Choroid plexus epithelial cell (primary cell): ENCODE data around the gene MYEF2.

Experiments
- DNase-seq: peaks from one replicate; pipeline ENCODE4 v3.0.0-alpha.2; 2010; ENCODE audit warnings: low read depth
- H3K4me3 ChIP-seq: 2 replicates; pipeline ENCODE4 v1.5.1; 2011; ENCODE audit warnings: low read depth, mild to moderate bottlenecking, control low read depth, low read length, moderate library complexity
- TF ChIP-seq, protein P1 (sequence below): conservative IDR thresholded peaks from 2 replicates; pipeline ENCODE4 v1.5.1; 2011; ENCODE audit warnings: low read depth, mild to moderate bottlenecking, control low read depth, inconsistent platforms, low read length, moderate library complexity

Gene MYEF2

GRCh38 chr15:48103647-48104046 is 74.4 kb downstream of the MYEF2 start:
- peak; percentile 28 for DNase-seq
- H3K4me3 ChIP-seq, result no peak overlapping the region
- TF ChIP-seq, protein P1, sequence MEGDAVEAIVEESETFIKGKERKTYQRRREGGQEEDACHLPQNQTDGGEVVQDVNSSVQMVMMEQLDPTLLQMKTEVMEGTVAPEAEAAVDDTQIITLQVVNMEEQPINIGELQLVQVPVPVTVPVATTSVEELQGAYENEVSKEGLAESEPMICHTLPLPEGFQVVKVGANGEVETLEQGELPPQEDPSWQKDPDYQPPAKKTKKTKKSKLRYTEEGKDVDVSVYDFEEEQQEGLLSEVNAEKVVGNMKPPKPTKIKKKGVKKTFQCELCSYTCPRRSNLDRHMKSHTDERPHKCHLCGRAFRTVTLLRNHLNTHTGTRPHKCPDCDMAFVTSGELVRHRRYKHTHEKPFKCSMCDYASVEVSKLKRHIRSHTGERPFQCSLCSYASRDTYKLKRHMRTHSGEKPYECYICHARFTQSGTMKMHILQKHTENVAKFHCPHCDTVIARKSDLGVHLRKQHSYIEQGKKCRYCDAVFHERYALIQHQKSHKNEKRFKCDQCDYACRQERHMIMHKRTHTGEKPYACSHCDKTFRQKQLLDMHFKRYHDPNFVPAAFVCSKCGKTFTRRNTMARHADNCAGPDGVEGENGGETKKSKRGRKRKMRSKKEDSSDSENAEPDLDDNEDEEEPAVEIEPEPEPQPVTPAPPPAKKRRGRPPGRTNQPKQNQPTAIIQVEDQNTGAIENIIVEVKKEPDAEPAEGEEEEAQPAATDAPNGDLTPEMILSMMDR, result no peak

- TF ChIP-seq, protein P1, result no peak
- H3K4me3 ChIP-seq, result no peak overlapping the region
- peak; percentile 91 for DNase-seq
These were observed 75.9 kb downstream of the MYEF2 start for GRCh38 chr15:48102167-48102566.

- no peak overlapping the region for H3K4me3 ChIP-seq
- TF ChIP-seq, protein P1, result no peak
- DNase-seq, result no peak
These were observed 76.6 kb downstream of the MYEF2 start for GRCh38 chr15:48101376-48101961.

DNA sequence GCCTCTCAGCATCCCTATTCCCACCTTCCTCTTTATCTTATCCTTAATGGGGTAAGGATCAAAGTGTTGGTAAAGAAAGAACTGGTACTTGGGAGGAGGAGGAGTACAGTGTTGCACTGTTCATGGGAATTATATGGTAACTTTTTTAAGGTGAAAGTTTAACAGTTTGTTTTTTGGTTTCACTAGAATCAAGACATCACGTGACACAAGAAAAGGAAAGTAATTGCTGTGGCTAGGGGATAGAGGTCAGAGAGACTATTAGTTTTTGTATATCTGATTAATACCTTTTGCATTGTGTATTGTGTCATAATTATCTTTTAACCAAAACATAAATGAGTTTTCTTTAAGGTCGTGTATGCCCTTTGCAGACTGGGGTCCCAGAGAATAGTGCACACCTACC is 80.8 kb downstream of the MYEF2 start:
- H3K4me3 ChIP-seq, result no peak overlapping the region
- DNase-seq, result no peak
- TF ChIP-seq, protein P1, result no peak

DNA sequence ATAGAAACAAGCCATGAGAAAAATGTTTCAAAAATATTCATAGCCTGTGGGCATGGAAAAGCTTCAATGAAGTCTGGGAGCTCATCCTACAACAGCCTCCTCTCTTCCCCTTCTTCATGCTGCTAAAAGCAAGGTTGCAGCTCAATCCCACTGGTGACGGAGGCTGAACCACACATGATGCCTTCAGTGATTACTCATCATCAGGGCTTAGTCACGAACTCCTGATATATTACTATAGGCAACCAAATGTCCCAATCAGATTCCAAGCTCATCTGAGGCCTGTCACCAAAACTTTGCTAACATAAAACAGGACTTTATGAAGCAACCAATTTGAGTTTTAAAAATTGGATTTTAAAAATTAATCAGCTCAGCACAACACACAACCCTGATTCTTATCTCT is 81.3 kb downstream of the MYEF2 start:
- H3K4me3 ChIP-seq, result no peak overlapping the region
- TF ChIP-seq, protein P1, result no peak
- peak; percentile 92 for DNase-seq

GRCh38 chr15:48096355-48096786 is 81.7 kb downstream of the MYEF2 start:
- no peak for DNase-seq
- H3K4me3 ChIP-seq, result no peak overlapping the region
- TF ChIP-seq, protein P1, result no peak

- no peak overlapping the region for H3K4me3 ChIP-seq
- TF ChIP-seq, protein P1, result no peak
- DNase-seq, result no peak
These were observed 86.6 kb downstream of the MYEF2 start for GRCh38 chr15:48091522-48091921.
